GM15510 (cell line): ENCODE data around the gene CDC37.

ENCODE experiments used
- POLR2A ChIP-seq: IDR thresholded peaks from 3 replicates; pipeline ENCODE4 v1.6.1; 2011; ENCODE audit warnings: borderline replicate concordance; ENCODE audit not compliant: insufficient read length; ENCODE audit errors: extremely low read depth

CDC37 gene

DNA sequence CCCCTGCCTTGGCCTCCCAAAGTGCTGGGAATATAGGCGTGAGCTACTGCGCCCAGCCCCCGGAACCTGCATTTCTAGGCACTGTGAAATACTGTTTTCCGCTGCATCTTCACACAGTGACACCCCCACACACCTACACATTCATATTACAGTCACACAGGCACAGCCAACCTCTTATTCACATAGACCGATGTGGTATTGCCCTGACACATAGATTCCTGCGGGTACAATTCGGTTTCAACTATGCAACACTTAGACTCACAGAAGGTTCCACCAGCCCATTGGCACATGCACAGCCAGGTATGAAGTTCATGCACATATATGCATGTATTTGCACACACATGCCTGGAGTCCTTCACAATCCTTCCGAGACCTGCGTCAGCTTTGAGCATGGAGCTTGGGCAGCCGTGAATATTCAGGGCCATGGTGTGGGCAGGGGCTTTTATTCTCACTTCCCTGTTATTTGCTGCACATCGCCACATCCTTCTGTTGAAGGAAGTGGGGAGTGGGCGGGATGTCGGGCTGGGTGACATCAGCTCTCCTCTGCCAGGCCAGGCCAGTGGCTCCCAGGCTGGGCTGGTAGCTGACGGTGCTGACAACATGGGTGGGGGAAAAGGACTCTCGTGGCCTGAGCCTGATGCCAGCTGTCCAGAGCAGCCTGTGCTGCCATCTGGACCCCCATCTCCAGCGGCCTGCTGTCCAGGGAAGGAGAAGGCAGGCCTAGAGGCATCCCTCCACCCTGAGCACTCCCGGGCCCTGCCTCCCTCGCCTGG is 5.4 kb upstream of the CDC37 start:
- peak; percentile 30 for TF ChIP-seq POLR2A

DNA sequence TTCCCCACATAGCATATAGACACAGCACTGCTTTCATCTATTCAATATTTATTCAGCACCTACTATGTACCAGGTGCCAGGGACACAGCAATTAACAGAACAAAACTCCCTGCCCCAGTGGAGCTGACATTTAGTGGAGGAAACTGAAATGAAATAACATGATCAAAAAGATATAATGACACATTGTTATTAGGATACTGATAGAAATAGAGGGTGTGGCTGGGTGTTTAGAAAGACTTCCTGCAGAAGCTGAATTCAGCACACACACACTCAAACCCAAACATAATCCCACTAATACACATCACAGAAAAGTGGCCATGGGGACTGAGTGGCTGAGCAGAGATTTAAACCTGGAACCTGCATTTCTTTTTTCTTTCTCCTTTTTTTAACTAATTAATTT is 3.8 kb upstream of the CDC37 start:
- TF ChIP-seq POLR2A, result no peak

DNA sequence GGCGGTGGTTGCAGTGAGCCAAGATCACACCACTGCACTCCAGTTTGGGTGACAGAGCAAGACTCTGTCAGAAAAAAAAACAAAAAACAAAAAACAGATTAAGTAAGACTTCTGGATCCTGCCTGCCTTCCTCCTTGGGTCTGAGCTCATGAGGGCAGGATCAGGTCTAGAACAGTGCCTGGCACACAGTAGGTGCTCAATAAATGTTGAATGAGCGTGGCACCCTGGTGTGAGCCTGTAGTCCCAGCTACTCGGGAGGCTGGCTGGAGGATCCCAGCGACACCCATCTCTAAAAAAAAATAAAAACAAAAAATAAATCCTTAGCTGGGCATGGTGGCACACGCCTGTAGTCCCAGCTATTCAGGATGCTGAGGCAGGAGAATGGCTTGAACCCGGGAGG is 2.8 kb upstream of the CDC37 start:
- no peak for TF ChIP-seq POLR2A

DNA sequence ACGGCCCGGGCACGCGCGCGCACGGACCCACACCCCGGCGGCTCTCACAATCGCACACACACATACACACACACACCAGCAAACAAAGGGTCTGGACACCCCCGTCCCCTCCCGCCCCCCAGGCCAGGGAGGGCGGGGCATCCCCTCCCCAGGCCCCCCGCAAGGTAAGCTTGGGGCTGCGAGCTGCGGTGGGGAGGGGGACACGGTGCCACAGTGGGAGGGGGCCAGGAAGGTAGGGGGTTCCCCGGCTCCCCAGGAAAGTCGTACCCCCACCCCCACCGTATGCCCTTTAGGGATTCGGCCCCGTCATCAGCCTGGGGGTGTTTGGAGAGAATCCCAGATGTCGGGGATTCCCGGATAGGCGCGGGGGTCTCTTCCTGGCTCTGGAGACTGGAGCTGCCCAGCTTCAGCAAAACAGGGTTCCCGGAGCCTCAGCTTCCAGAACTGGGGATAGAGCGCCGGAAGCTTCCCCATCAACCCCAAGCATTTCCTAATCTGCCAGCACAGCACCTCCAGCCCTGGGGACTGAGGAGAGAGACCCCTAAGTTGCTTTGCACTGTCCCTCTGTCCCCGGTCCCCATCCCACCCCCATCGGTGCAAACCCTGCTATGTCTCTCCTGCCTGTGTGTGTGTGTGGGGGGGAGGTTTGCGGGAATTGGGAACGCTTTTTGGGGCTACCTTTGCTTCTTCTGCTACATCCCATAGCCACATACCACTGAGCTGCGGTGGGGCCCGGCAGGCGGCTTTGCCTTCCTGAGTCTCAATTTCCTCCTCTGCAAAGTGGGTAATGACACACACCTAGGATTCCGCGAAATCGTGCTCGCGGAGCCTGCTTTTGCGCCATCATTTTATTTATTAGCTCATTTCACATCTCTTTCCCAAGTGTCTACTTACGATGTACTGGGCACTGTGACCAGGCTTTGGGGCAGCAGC is 1.8 kb upstream of the CDC37 start:
- TF ChIP-seq POLR2A, result no peak

DNA sequence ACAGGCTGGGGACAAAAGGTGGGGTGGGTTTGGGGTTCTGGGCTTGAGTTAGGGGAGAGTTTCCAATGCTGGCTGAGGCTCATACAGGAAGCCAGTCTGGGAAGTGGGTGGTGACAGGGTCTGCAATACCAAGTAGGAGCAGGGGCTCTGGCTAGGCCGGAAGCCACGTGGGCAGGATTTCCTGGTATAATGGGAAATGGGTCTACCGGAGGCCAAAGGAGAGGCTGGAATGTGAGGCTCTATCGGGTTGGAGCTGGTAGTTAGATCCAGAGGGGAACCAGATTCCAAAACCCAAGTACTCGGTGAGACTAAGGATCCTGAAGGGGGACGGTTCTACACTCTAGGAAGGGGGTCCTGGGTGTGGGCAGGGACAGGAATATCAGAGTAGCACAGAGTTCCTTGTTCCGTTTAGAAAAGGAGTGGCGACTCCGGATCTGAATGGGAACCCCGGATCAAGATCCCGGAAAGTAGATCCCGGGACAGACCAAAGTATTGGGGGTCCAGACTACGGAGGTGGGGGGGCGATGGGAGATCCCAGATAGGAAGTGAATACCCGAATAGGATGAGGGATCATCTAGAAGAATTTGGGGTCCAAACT is 802 bp downstream of the CDC37 start:
- no peak for TF ChIP-seq POLR2A

DNA sequence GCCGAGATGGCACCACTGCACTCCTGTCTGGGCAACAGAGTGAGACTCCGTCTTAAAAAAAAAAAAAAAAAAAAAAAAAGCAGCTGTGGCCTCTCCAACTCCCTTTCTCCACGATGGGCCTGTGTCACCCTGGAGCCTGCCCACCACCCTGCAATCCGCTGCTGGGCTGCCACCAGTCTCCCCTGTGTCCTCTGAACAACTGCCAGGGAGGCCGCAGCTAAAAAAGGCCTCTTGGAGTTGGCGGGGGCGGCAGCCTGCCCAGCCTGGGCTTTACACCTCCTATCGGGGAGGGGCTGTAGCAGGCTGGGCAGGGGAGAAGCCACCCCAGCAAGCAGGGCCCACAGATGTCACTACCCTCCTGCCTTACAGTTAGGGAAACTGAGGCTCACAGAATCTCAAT is 3.5 kb downstream of the CDC37 start:
- TF ChIP-seq POLR2A, result no peak

DNA sequence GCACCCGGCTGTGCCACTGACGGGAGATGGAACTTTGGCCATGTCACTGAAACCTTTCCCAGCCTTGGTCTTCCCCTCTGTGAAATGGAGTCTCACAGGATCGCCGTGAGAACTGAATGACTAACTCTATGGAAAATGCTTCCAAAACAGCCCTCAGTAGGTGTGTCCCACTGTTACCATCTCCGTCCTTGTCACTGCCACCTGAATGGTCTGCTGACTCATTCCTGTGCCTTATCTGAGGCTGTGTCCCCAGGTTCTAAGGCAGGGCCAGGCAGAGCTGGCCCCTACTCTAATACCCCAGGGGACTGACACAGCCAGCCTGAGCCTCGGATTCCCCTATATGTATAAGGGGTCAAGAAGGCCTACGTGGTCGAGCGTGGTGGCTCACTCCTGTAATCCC is 4.5 kb downstream of the CDC37 start:
- TF ChIP-seq POLR2A, result no peak

DNA sequence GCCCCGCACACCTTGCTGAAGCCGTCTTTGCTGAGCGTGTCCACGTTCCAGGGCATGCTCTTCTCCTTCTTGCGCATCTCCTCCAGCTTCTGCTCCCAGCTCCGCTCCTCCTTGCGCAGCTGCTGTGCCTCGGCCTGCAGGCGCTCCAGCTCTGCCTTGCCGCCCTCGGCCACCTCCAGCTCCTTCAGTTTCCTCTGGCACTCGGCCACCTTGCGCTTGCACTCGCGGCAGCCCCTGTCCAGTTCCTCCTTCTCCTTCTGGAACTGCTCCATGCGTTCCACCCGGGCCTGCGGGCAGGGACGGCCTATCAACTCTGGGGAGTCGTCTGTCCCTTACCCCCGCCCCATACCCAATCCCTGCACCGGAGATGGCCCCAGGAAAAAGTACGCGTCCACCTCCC is 7.4 kb downstream of the CDC37 start:
- TF ChIP-seq POLR2A, result no peak

DNA sequence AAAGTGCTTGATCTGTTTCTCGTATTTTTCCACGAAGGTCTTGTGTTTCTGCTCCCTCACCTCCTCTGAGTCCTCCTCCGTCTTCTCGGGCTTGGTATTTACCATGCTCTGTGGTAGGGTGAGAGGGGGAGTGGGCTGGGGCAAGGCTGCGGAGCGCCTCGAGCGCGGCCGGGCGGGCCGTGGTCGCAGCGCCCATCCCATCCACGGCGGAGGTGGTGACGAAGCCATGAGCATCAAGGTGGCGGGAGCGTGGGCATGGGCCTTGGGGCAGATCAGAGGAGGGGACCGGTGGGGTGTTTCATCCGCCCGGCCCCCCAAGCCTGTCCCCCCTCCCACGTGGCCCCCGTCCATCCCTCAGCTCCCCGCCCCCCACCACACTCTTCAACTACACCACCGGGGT is 7.9 kb downstream of the CDC37 start:
- TF ChIP-seq POLR2A, result no peak

DNA sequence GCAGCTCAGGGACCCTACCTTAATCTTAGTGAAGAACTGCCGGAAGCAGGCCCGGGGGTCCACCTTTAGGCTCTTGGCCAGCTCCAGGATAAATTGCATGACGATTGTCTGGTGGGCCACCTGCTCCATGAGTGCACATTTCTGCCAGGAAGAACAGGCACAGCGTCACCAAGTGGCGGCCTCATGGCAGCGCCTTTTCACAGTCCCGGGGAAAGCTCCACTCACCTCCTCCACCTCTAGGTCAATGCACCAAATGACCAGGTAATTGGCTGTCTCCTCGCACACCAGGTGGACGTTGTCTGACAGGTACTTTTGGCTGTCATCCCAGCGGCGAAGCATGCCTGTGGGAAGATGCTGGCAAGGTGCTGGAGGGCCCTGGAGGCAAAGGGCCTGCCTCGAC is 8.3 kb downstream of the CDC37 start:
- TF ChIP-seq POLR2A, result no peak

DNA sequence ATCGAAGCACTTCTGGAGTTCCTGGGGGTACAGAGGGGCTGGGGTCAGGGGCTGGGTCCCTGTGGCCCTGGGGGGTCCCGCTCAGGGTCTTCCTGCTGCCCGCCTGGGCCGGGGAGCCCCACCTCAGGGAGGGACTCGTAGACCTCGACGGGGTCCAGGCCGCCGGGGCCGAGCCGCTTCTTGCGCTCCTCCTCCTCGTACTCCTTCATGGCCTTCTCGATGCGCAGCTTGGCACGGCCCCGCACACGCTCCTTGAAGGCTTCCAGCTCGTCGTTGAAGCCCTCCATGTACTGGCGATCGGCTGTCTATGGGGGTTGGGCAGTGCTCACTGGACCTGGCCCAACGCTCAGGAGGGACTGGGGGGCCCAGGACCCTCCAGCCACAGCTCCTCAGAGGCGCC is 10.2 kb downstream of the CDC37 start:
- TF ChIP-seq POLR2A, result no peak

DNA sequence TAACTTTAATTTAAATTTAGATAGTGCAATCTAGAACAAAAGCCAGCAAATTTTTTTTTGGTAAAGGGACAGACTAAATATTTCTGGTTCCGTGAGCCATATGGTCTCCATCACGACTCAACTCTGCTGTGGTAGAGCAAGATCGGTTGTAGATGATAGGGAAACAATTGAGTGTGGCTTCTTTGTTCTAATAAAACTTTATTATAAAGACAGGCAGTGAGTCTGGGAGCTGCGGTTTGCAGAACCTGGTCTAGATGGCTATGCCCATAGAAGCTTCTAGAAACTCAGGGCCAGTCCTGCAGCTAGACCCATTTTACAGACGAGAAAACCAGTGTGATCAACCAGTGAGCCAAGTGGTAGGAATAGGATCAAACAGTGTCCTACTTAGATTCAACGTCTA is 11.2 kb downstream of the CDC37 start:
- no peak for TF ChIP-seq POLR2A

DNA sequence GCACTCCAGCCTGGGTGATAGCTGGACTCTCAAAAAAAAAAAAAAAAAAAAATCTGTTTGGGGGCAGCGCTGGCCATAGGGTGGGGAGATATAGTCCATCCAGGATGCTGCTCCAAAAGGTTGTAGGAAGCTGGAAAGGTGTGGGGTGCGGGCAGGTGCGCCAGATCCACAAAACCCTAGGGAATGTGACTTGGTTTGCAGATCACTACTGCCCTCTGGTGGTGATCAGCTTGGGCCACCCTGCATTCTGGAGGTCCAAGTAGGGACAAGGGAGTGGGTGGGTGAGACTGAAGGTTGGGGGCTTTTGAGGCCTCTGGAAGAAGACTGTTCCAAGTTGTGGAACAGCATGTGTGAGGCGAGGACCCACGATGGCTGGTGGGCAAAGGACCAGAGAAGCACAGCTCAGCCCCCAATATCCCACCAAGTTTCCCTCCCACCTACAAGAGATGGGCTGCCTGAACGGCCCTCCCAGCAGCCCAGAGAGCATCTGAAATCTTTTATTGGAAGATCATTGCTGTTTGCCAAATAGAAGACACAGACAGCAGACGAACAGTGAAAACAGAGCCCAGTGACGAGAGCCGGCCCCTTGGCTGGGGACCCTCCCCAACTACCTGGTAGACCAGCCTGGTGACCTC is 12.6 kb downstream of the CDC37 start:
- no peak for TF ChIP-seq POLR2A

DNA sequence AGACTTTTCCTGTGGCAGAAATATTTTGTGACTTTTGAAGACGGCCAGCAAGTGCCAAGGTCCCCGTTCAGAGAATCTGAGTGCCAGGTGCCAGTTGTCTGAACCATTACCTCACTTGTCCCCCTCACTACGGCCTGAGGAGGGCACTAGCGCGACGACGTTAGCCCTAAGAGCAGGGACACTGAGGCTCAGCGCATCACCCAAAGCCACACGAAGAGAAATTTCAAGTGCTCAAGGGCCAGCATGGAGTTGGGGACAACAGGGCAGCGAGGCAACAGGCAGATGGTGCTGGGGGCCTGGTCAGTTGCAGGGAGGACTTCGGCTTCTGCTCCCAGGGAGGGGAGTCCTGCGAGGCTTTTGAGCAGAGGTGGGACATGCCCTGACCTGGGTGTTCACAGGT is 13.5 kb downstream of the CDC37 start:
- no peak for TF ChIP-seq POLR2A

DNA sequence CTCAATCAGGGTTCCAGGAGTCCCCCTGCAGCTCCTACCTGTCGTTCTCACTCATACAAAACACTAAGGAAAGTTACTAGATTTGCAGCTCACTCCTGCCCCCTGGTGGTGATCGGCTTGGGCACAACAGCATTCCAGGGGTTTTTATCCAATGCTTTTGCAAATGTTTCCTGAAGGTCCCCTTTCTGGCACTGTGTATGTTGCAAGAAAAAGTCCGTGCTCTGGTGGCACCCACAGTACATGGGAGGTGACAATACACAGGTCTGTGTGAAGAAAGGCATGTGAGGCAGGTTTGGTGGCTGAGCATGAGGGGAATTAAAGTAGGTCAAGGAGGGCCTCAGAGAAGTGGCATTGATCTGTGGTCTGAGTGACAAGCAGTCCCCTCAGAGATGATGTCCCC is 14.4 kb downstream of the CDC37 start:
- no peak for TF ChIP-seq POLR2A

DNA sequence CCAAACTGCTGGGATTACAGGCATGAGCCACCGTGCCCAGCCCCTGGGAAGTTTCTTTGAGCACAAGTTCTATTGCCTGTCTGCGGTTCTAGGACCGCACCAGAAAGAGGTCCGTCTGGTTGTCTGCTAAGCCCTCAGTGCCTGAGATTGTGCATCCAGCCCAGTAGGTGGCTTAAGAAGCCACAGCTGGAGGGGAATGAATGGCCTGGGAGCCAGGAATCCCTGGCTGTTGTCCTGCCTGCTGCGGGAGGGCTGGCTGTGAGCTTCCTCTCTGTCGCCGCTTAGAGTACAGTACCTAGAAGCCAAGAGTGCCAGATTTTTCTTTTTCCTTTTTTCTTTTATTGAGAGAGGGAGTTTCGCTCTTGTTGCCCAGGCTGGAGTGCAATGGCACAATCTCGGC is 18.8 kb downstream of the CDC37 start:
- no peak for TF ChIP-seq POLR2A
